SH-SY5Y (cell line): ENCODE measurements around the gene SPTBN2.

Experiments used
- GATA2 ChIP-seq: IDR thresholded peaks from 2 replicates; pipeline ENCODE4 v1.6.1; 2011; ENCODE audit warnings: mild to moderate bottlenecking, low read depth, low read length
- GATA3 ChIP-seq: IDR thresholded peaks from 2 replicates; pipeline ENCODE4 v1.6.1; 2011; ENCODE audit warnings: low read depth, mild to moderate bottlenecking, low read length, moderate library complexity

DNA sequence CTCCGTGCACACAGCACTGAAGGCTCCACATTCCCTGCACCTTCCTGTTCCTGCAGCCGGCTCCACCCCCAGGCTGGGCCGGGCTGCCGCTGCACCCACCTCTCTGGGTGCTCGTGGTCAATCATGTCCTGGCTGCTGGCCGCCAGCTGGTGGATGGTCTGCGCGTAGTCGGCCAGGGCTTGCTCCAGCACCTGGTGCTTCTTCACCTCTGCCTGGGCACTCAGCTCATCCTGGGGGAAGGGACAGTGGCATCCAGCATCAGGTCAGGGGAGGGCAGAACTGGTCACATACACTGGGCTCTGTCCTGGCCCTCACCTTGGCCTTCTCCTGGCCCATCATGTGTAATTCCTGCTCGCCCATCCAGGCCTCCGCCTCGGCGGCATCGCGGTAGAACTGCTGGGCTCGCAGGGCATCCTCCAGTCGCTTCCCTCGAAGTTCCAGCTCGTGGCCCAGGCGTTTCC is 36.1 kb downstream of the SPTBN2 start:
- TF ChIP-seq GATA2 (no peak), GATA3 (no peak)
